CD4-positive, alpha-beta memory T cell (primary cell): ENCODE results near the gene IFI27L1. TPM values are rescaled to one million over a fixed set of nuclear protein-coding genes. Genes with fewer than 3 reads are reported as not detected.
"Not testable (repeated sequence)": the region's sequence is repeated elsewhere in the genome, so short reads cannot be mapped to it uniquely, and the experiment has no call there.

Source experiments
- CTCF ChIA-PET: fragments of 350-600 bp; sonication (Branson Sonifier 250); formaldehyde crosslinking; loops from one replicate; lab custom pipeline; 2021; ENCODE audit warnings: inconsistent platforms; ENCODE audit not compliant: partially characterized antibody; lab: Charles Lee
- POLR2A ChIA-PET: fragments of 350-600 bp; sonication (Branson Sonifier 250); formaldehyde crosslinking; loops from one replicate; lab custom pipeline; 2021; ENCODE audit not compliant: partially characterized antibody; lab: Charles Lee
- DNase-seq, 5 donors: peaks; one replicate each; pipeline versions ENCODE4 v3.0.0 to v3.0.0-alpha.2; 2020 to 2022; ENCODE audit warnings: mixed read lengths in 1 of 5
- H3K27ac ChIP-seq: one replicate; pipeline ENCODE4 v1.7.0; 2013; ENCODE audit warnings: low read depth, low read length
- H3K27me3 ChIP-seq: 2 replicates; pipeline ENCODE4 v1.7.0; 2013; ENCODE audit warnings: mild to moderate bottlenecking, low read length, moderate library complexity; ENCODE audit not compliant: insufficient read depth
- H3K36me3 ChIP-seq: 2 replicates; pipeline ENCODE4 v1.7.0; 2013; ENCODE audit warnings: mild to moderate bottlenecking, low read length, moderate library complexity; ENCODE audit not compliant: insufficient read depth
- H3K4me1 ChIP-seq: 2 replicates; pipeline ENCODE4 v1.7.0; 2013; ENCODE audit warnings: mild to moderate bottlenecking, low read length, moderate library complexity; ENCODE audit not compliant: insufficient read depth
- H3K4me3 ChIP-seq, 2 donors: one replicate each; pipeline ENCODE4 v1.7.0; 2013; ENCODE audit warnings: low read length in 2 of 2, mild to moderate bottlenecking in 1 of 2
- H3K9me3 ChIP-seq, 2 donors: one replicate each; pipeline ENCODE4 v1.7.0; 2013; ENCODE audit warnings: low read length in 2 of 2, control low read depth in 1 of 2; ENCODE audit not compliant: control insufficient read depth in 1 of 2
- H3K27ac Mint-ChIP-seq, 7 donors: one replicate each; pipeline ENCODE4 v1.8.0; 2020 to 2021; ENCODE audit warnings: mixed read lengths in 7 of 7, mild to moderate bottlenecking in 6 of 7, inconsistent platforms in 3 of 7, moderate library complexity in 3 of 7
- H3K27me3 Mint-ChIP-seq, 2 donors: one replicate each; pipeline ENCODE4 v1.8.0; 2020 to 2021; ENCODE audit warnings: mixed read lengths in 2 of 2
- H3K36me3 Mint-ChIP-seq, 2 donors: one replicate each; pipeline ENCODE4 v1.8.0; 2020 to 2021; ENCODE audit warnings: mixed read lengths in 2 of 2, inconsistent platforms in 1 of 2, mild to moderate bottlenecking in 1 of 2
- H3K4me1 Mint-ChIP-seq, 4 donors: one replicate each; pipeline ENCODE4 v1.8.0; 2020 to 2021; ENCODE audit warnings: mixed read lengths in 4 of 4, mild to moderate bottlenecking in 1 of 4
- H3K4me3 Mint-ChIP-seq, 8 donors: one replicate each; pipeline ENCODE4 v1.8.0; 2020 to 2021; ENCODE audit warnings: mixed read lengths in 8 of 8, mild to moderate bottlenecking in 7 of 8, moderate library complexity in 6 of 8, inconsistent platforms in 3 of 8
- H3K9me3 Mint-ChIP-seq, 8 donors: one replicate each; pipeline ENCODE4 v1.8.0; 2020 to 2021; ENCODE audit warnings: mixed read lengths in 8 of 8, mild to moderate bottlenecking in 5 of 8, inconsistent platforms in 3 of 8, moderate library complexity in 1 of 8
- intact Hi-C: fragments of 100-400 bp; cut with micrococcal nuclease; formaldehyde crosslinking; loops from one replicate; pipeline ENCODE4 v1.15.1; 2023
- polyA plus RNA-seq, 2 donors: library from polyadenylated mRNA; unstranded; fragments of 300-500 nt; fragmentation: Illumina TruSeq; gene quantifications; one replicate each; pipeline ENCODE4 v1.2.3, GENCODE V29; 2021
- total RNA-seq, 2 experiments: library from RNA; stranded (reverse); gene quantifications; one replicate each; pipeline ENCODE4 v1.2.3, GENCODE V29; 2021

Gene IFI27L1
- total and polyA plus RNA-seq, 4 experiments from 2014 or later = 6.3 to 8.5 (median 7.7) TPM

GRCh38 chr14:94059998-94060397, 21.1 kb upstream of the IFI27L1 start:
- Mint-ChIP-seq H3K4me3 (no peak overlapping the region), H3K36me3 (peaks cover 66 to 93% of the 10 kb centered on the region in 2 donors), H3K27ac (peak overlapping the region in 1 of 7 donors; percentile 63), H3K27me3 (no peaks in the 10 kb centered on the region), H3K9me3 (peaks cover 0 to 2% (median 0%) of the 10 kb centered on the region in 8 donors), H3K4me1 (peaks cover 54 to 96% (median 76%) of the 10 kb centered on the region in 4 donors)
- Histone ChIP-seq H3K4me3 (no peak overlapping the region), H3K36me3 (peaks cover 76% of the 10 kb centered on the region), H3K4me1 (peaks cover 64% of the 10 kb centered on the region), H3K27me3 (no peaks in the 10 kb centered on the region), H3K9me3 (no peaks in the 10 kb centered on the region), H3K27ac (no peak overlapping the region)
- intact Hi-C loops = loop anchor here (2.0 kb wide), 1 partner anchor 45 kb away; no protein-coding TSS in a partner anchor
- ChIA-PET POLR2A (no interaction called here), CTCF (no interaction called here)
- DNase-seq = no peak

- Histone ChIP-seq H3K4me1 (peaks cover 74% of the 10 kb centered on the region), H3K27me3 (no peaks in the 10 kb centered on the region), H3K4me3 (no peak overlapping the region), H3K27ac (no peak overlapping the region), H3K36me3 (peaks cover 53% of the 10 kb centered on the region), H3K9me3 (no peaks in the 10 kb centered on the region)
- Mint-ChIP-seq H3K36me3 (peaks cover 62 to 89% of the 10 kb centered on the region in 2 donors), H3K9me3 (peaks cover 0 to 6% (median 0%) of the 10 kb centered on the region in 8 donors), H3K4me3 (no peak overlapping the region), H3K27me3 (no peaks in the 10 kb centered on the region), H3K4me1 (peaks cover 62 to 96% (median 81%) of the 10 kb centered on the region in 4 donors), H3K27ac (peak overlapping the region in 3 of 7 donors; percentile 59 to 86 (median 76))
- ChIA-PET POLR2A (no interaction called here), CTCF (interaction anchor here (2.9 kb wide), 1 partner anchor 26 kb away, joined by 9 read pairs; no protein-coding TSS in a partner anchor)
- DNase-seq = no peak
- intact Hi-C loops = no loop called here
These were observed 18.7 kb upstream of the IFI27L1 start for GRCh38 chr14:94062344-94062940.

GRCh38 chr14:94066089-94066676, 14.9 kb upstream of the IFI27L1 start:
- ChIA-PET POLR2A (interaction anchor here (1.3 to 3.4 kb wide), 2 partner anchors 13 to 15 kb away, joined by 3 to 11 read pairs; partner anchors contain the start of genes DDX24 and IFI27L1), CTCF (interaction anchor here (1.2 to 1.5 kb wide), 2 partner anchors 24 to 115 kb away, joined by 3 to 4 read pairs; no protein-coding TSS in a partner anchor)
- peak overlapping the region in 5 of 8 donors; percentile 23 to 85 (median 41) for H3K4me3 Mint-ChIP-seq
- Histone ChIP-seq H3K4me3 (no peak overlapping the region), H3K4me1 (peaks cover 53% of the 10 kb centered on the region), H3K27ac (no peak overlapping the region), H3K36me3 (peaks cover 15% of the 10 kb centered on the region), H3K27me3 (no peaks in the 10 kb centered on the region), H3K9me3 (no peaks in the 10 kb centered on the region)
- DNase-seq = no peak
- intact Hi-C loops = no loop called here
- H3K27me3 Mint-ChIP-seq = no peaks in the 10 kb centered on the region
- peaks cover 65 to 86% of the 10 kb centered on the region in 2 donors for H3K36me3 Mint-ChIP-seq
- peaks cover 75 to 96% (median 85%) of the 10 kb centered on the region in 4 donors for H3K4me1 Mint-ChIP-seq
- H3K9me3 Mint-ChIP-seq = peaks cover 0 to 25% (median 10%) of the 10 kb centered on the region in 8 donors
- H3K27ac Mint-ChIP-seq = peak overlapping the region in 6 of 7 donors; percentile 12 to 84 (median 56)

- H3K27ac Mint-ChIP-seq, POLR2A ChIA-PET, CTCF ChIA-PET, H3K4me3 ChIP-seq, H3K27me3 ChIP-seq, H3K27ac ChIP-seq, intact Hi-C loops, H3K9me3 ChIP-seq, DNase-seq, H3K27me3 Mint-ChIP-seq, H3K36me3 ChIP-seq: not testable (repeated sequence)
- Mint-ChIP-seq H3K36me3 (peaks cover 74 to 76% of the 10 kb centered on the region in 2 donors), H3K4me3 (peak overlapping the region in 5 of 8 donors; percentile 0 to 49 (median 14)), H3K9me3 (peaks cover 8 to 44% (median 29%) of the 10 kb centered on the region in 8 donors), H3K4me1 (peaks cover 56 to 84% (median 72%) of the 10 kb centered on the region in 4 donors)
- H3K4me1 ChIP-seq = peaks cover 58% of the 10 kb centered on the region
These were observed 9.0 kb upstream of the IFI27L1 start for GRCh38 chr14:94072076-94072475.

- ChIA-PET CTCF (interaction anchor here (0.6 kb wide), 1 partner anchor 1454 kb away, joined by 3 read pairs; no protein-coding TSS in a partner anchor), POLR2A (interaction anchor here (1.3 kb wide), 2 partner anchors 10 to 21 kb away, joined by 3 read pairs; no protein-coding TSS in a partner anchor)
- Histone ChIP-seq H3K27me3 (no peaks in the 10 kb centered on the region), H3K9me3 (peaks cover 0 to 5% of the 10 kb centered on the region in 2 donors), H3K4me1 (peaks cover 69% of the 10 kb centered on the region), H3K27ac (no peak overlapping the region), H3K4me3 (no peak overlapping the region), H3K36me3 (peaks cover 29% of the 10 kb centered on the region)
- peaks cover 75 to 82% of the 10 kb centered on the region in 2 donors for H3K36me3 Mint-ChIP-seq
- peaks cover 55 to 84% (median 70%) of the 10 kb centered on the region in 4 donors for H3K4me1 Mint-ChIP-seq
- H3K27ac Mint-ChIP-seq = no peak overlapping the region
- H3K4me3 Mint-ChIP-seq = peak overlapping the region; percentile 7 to 85 (median 58)
- peaks cover 8 to 32% (median 22%) of the 10 kb centered on the region in 8 donors for H3K9me3 Mint-ChIP-seq
- H3K27me3 Mint-ChIP-seq = no peaks in the 10 kb centered on the region
- DNase-seq = no peak
- intact Hi-C loops = no loop called here
These were observed 6.6 kb upstream of the IFI27L1 start for GRCh38 chr14:94074534-94074933.

GRCh38 chr14:94075008-94075407, 6.1 kb upstream of the IFI27L1 start:
- no peaks in the 10 kb centered on the region for H3K27me3 Mint-ChIP-seq
- peaks cover 29% of the 10 kb centered on the region for H3K36me3 ChIP-seq

More at GRCh38 chr14:94075008-94075407, 6.1 kb upstream of the IFI27L1 start:
- H3K27ac ChIP-seq = no peak overlapping the region
- H3K4me3 ChIP-seq = no peak overlapping the region
- Mint-ChIP-seq H3K9me3 (peaks cover 8 to 30% (median 20%) of the 10 kb centered on the region in 8 donors), H3K4me3 (peak overlapping the region; percentile 63 to 100 (median 84)), H3K4me1 (peaks cover 54 to 84% (median 68%) of the 10 kb centered on the region in 4 donors), H3K36me3 (peaks cover 75 to 80% of the 10 kb centered on the region in 2 donors), H3K27ac (no peak overlapping the region)
- ChIA-PET POLR2A (interaction anchor here (1.3 kb wide), 1 partner anchor 22 kb away, joined by 3 read pairs; no protein-coding TSS in a partner anchor), CTCF (interaction anchor here (0.6 kb wide), 1 partner anchor 1453 kb away, joined by 3 read pairs; no protein-coding TSS in a partner anchor)
- H3K4me1 ChIP-seq = peaks cover 69% of the 10 kb centered on the region
- H3K9me3 ChIP-seq = peaks cover 0 to 5% of the 10 kb centered on the region in 2 donors
- intact Hi-C loops = no loop called here
- no peaks in the 10 kb centered on the region for H3K27me3 ChIP-seq
- DNase-seq = no peak
